DMS79 (cell line): ENCODE measurements around the gene VTI1A.
"Not testable (repeated sequence)": the region's sequence is repeated elsewhere in the genome, so short reads cannot be mapped to it uniquely, and the experiment has no call there.

Experiments used
- DNase-seq: peaks from one replicate; lab custom pipeline; 2025; lab: John Stamatoyannopoulos, UW

The VTI1A gene

DNA sequence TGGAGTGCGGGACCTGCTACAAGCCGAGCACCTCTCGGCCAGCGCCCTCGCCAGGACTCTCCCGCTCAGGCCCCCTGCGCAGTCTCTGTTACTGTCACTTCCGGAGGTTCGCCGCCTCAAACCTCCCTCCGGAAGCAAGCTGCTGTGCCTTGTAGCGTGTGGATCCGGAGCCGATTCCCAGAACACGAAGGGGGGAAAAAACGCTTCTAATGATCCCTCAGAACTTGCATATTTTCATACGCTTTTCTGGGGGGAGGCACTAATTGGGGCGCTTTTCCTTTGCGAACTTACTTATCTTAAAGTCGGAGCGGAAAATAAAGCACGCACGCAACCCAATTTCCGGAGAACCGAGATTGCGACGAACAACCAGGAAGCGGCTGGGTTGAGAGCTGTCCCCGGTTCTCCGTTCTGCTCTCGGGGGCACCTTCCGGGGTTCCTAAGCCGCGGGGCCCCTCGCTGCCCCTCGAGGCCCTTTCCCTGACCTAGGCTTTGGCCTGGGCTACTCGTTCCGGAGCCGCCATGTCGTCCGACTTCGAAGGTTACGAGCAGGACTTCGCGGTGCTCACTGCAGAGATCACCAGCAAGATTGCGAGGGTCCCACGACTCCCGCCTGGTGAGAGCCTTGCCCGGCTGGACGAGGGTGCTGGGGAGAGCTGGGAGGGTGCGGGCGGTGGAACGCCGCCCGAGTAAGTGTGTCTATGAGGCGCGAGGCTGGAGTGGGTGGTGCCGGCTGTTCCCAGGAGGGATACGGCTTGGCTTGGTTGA, at the start of gene VTI1A, which contains the start of gene ZDHHC6:
VTI1A (plus strand) TSS at position 361 of the 765 bp plus-strand sequence; CDS start at position 520, 159 bp downstream.
ZDHHC6 (minus strand) TSS at position 60 of the 765 bp plus-strand sequence. CDS start 1,478 bp downstream, outside the sequence.
- DNase-seq = peak; percentile 33

DNA sequence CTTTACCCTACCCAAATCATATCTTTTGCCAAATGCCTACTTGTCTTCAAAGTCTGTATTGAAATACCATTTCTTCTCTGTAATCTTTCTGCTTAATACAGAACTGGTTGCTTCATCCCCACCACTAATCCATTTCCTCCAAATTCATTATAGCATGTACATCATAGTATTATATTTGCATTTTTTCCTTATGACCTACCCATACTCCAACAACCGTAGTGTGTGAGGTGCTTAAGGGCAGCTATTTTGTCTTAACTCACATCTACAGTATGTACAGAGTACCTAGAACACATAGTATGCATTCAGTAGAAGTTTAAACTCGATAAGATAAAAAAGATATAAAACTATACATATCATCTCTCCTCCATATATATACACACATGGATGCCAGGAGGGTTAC, 49.4 kb upstream of the VTI1A start:
- DNase-seq = no peak

DNA sequence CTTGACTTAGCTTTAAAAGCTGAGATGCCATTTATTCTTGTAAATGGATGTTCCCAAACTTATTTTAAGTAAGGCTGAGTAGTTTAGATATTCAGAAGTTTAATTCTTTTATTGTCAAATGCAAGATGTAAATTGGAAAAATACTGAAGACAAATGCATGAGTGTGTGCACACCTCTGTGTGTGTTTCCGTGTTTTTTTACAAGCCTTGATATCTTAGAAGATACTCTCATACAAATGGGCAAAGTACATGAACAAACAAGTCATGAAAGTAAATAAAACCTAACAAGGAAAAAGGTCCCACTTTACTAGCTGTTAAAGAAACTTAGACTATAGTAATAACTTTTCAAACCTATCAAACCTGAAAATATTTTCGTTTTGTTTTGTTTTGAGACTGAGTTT, 44.1 kb upstream of the VTI1A start:
- no peak for DNase-seq

- DNase-seq = no peak
Observed at GRCh38 chr10:112404617-112405016, 42.4 kb upstream of the VTI1A start.

- not testable (repeated sequence) for DNase-seq
Observed at GRCh38 chr10:112406806-112407205, 40.2 kb upstream of the VTI1A start.

GRCh38 chr10:112407696-112408095, 39.3 kb upstream of the VTI1A start:
- no peak for DNase-seq

GRCh38 chr10:112409299-112409698, 37.7 kb upstream of the VTI1A start:
- no peak for DNase-seq

DNA sequence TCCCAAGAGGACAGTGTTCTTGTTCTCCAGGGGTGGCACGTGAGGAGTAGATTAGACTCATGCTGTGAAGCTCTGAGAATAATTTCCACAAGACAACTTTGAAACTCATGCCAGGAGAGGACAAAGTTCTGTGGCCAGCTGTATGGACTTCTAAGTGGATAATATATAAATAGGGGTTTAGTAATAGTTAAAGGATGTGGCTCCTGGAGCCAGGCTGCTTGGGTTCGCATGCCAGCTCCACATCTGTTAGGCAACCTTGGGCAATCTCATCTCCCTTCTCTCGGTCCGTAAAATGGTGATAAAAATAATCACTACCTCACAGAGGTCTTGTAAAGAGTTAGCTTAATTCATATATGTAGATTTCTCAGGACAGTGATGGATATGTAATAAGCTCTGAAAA, 37.3 kb upstream of the VTI1A start:
- no peak for DNase-seq

- no peak for DNase-seq
Observed at GRCh38 chr10:112412696-112413095, 34.3 kb upstream of the VTI1A start.

DNA sequence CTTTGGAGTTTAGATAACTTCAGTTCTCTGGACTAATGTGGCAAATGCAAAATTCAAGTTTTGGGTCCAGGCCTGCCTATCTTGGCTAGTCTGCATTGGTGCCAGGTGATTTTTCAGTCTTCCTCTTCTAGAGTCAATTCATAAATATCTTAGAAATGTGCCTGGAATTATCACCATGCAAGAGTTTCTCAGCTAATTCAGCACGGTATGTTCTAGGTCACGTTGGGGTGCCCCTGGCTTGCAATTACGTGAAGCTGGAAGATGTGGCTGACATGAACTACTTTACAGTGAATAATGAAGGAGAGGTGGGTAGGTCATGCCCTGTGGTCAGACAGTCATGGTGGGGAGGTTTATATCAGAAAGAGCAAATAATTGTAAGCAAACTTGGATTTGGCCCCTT, 25.3 kb upstream of the VTI1A start:
- no peak for DNase-seq

DNA sequence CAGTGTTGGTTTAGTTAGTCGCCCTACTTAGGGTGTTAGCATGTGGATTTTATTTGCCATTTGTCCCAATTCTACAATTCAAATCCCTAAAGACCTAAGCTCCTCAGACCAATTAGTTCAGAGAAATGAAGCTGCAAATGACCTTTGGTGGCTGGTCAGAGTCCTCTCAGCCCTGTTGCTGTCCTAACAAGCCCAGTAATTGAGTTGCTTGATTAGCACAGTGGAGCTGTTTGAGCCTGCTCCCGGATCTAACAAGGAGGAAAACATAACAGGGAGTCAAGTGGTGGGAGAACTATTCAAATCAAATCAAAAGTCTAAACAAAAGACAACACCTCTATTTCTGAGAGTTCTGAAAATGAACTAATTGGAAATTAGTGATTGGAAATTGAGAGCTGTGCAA, 22.4 kb upstream of the VTI1A start:
- no peak for DNase-seq

DNA sequence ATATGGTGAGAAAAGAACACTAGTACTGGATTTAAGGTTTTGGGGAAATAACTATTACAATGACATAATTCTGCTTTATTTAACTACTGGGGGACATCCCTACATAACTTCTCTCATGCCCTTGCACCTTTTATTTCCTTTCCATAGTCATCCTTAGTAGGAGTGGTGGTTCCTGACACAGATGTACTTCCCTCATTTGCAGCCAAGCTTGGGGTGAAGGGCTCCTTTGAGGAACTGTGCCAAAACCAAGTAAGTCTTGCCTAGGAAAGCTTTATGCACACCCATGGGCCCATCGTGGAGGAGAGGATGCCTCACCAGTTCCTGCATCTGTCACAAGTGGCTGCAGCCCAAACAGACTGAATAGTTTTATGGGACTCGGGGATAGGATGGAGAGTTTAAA, 20.9 kb upstream of the VTI1A start:
- no peak for DNase-seq

DNA sequence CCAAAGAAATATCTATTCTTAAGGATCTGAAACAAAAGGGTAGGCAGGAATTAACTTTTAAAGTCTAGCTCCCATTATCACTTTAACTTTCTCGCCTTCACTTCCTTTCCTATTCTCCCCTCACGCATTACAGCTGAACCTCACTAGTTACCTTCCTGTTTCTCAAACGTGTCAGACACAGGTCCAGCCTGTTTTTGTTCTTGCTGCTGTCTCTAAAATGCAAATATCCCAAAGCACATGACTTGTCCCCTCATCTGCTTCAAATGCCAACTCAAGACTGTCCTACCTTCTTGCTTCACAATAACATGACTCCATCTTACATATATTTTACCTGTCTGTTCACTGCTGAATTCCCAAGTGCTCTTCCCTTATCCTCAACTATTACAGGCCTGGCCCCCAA, 17.9 kb upstream of the VTI1A start:
- DNase-seq = no peak

DNA sequence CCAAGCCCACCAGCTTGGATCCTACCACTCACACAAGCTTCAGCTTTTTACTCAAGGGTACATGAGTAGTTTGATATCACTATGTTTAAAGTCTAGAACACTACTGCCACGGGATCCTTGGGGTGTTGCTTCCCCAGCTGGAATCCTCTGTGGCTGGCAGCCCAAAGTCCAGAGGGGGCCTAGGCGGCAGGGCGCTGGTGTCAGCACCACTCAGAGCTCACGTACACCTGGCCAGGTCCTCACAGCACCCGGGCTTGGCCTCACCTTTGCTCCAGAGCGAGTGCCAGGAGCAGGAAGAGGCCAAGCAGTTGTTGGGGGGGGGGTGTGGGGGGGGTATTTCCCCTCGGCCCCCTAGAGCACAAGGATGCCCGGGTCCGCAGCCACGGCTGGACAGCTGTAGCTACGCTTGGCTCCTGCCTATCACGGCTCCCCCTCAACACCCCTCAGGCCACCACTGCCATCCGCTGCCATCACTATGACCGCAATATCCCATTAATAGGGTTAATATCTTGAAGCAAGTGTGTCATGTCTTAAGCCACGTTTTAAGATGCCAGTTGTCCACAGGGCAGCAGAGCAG, 17.3 kb upstream of the VTI1A start:
- DNase-seq = no peak

GRCh38 chr10:112433136-112433535, 13.9 kb upstream of the VTI1A start:
- DNase-seq = no peak

GRCh38 chr10:112434988-112435619, 11.9 kb upstream of the VTI1A start:
- no peak for DNase-seq

DNA sequence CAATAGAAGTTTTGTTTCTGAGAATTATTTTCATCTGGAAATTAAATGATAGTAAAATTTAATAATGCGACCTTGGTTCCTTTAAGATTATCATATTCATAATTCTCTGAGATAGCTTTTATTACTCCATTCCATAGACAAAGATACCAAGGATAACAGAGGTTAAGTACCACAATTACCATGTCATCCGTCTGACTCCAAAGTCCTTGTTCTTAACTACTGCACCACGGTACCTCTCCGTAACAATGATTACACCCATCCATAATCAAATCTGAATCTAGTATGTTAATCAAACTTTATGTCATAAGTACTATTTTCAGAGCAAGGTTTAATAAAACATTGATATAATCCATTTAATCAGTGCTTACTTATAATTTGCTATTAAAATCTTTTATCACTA, 8.7 kb upstream of the VTI1A start:
- no peak for DNase-seq

DNA sequence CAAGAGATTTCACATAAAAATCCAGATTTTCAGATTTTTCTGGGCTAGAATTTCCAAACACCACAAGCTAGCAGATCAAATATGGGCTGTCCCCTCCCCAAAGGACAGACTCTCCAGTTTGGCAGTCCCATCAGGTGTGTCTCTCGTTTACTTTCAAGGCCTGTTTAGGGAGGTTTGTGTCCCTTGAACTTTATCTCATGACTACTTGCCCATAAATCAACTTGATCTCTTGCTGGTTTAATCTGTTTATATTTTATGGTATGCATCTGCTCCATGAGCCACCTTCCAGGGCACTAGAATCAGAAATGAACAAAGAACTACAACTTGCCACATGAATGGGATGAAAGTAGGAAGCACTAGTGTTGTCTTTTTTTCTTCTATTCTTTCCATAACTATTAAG, 5.5 kb upstream of the VTI1A start:
- DNase-seq = no peak

- DNase-seq = no peak
Observed at GRCh38 chr10:112442063-112442462, 5.0 kb upstream of the VTI1A start.

DNA sequence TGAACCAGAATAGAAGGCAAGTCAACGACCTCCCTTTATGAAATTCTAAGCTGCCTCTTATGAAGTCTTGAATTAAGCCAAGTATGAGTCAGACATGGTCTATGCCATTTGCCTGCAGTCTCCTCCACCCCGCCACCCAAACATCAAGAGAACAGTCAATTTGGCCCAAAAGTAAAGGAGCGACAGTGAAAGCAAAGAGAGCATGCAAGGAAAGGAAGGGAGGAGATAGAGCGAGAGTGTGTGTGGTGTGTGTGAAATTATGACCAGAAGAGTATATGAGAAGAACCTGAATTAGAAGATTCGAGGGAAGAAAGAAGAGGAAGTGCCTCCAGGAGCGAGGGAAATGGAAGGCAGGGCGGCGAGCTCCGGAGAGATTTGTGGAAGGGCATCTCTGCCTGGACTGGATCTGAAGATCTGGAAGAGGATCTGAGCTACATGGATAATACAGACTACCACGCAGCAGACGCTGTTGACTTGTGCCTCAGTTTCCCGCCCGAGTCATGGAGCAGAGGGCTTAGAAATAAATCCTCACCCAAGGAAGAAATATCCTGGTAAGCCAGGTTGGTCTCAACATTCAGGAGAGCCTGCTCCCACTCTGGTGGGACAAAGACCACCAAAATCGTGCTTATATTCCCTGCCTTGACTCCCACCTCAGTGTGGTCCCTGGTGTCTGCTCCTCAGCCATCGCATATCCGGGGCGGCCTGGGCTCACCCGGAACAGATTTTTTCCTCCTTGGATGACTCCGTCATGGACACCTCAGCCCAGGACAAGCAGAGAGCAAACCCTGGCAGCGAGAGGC, 760 bp upstream of the VTI1A start:
- no peak for DNase-seq

GRCh38 chr10:112447620-112447928, 559 bp downstream of the VTI1A start:
- DNase-seq = no peak

DNA sequence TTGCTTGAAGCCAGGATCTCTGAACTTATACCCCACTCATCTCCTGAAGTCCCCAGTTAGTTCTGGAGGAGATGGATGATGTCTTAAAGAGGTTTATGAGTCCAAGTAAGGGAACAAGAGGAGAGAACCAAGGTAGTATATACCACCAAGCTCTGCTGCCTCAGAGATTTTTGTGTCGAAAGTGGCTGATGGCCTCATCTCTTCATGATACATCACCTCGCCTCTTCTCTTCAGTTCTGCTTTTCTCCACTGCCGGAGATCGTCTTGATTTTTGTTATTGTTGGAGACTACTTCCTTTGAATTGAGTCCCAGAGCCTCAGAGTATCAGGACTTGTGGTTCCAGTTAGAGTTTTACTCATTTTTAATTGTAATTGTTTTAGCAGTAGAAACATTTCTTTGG, 1.9 kb downstream of the VTI1A start:
- no peak for DNase-seq
